DOHH2 (cell line): ENCODE measurements around the gene ZNHIT1.
"Not testable (repeated sequence)": the region's sequence is repeated elsewhere in the genome, so short reads cannot be mapped to it uniquely, and the experiment has no call there.

ENCODE experiments used
- H3F3A ChIP-seq: fragments of 200-600 bp; sonication (generic), shearing (Covaris generic); 2 replicates; pipeline ENCODE4 v1.6.0; 2016; ENCODE audit warnings: antibody characterized with exemption, mild to moderate bottlenecking; ENCODE audit not compliant: control insufficient read depth, insufficient read depth
- H3K27ac ChIP-seq: fragments of 200-600 bp; sonication (generic); 2 replicates; pipeline ENCODE4 v1.5.1; 2014; ENCODE audit warnings: low read depth, mild to moderate bottlenecking, low read length, moderate library complexity
- H3K27me3 ChIP-seq: fragments of 200-600 bp; sonication (generic); 2 replicates; pipeline ENCODE4 v1.6.1; 2014; ENCODE audit warnings: mild to moderate bottlenecking, low read length, mixed read lengths; ENCODE audit not compliant: control insufficient read depth
- H3K36me3 ChIP-seq: fragments of 200-600 bp; sonication (generic); 2 replicates; pipeline ENCODE4 v1.6.1; 2014; ENCODE audit warnings: mild to moderate bottlenecking, low read length, moderate library complexity, mixed read lengths; ENCODE audit not compliant: control insufficient read depth
- H3K4me1 ChIP-seq: fragments of 200-600 bp; sonication (generic); 2 replicates; pipeline ENCODE4 v1.6.1; 2014; ENCODE audit warnings: mild to moderate bottlenecking, low read length, mixed read lengths; ENCODE audit not compliant: control insufficient read depth
- H3K4me2 ChIP-seq: fragments of 200-600 bp; sonication (generic); 2 replicates; pipeline ENCODE4 v1.6.0; 2014; ENCODE audit warnings: mild to moderate bottlenecking, low read length, moderate library complexity
- H3K4me3 ChIP-seq: fragments of 200-600 bp; sonication (generic); 2 replicates; pipeline ENCODE4 v1.5.1; 2014; ENCODE audit warnings: mild to moderate bottlenecking, low read length, mixed read lengths
- H3K79me2 ChIP-seq: fragments of 200-600 bp; sonication (generic); 2 replicates; pipeline ENCODE4 v1.6.1; 2014; ENCODE audit warnings: mild to moderate bottlenecking, low read length, mixed read lengths; ENCODE audit not compliant: control insufficient read depth
- H3K9me2 ChIP-seq: fragments of 200-600 bp; sonication (generic); replicated peaks from 2 replicates; pipeline ENCODE4 v1.6.1; 2014; ENCODE audit warnings: mild to moderate bottlenecking, low read length, mixed read lengths; ENCODE audit not compliant: control insufficient read depth
- H3K9me3 ChIP-seq: fragments of 200-600 bp; sonication (generic); 2 replicates; pipeline ENCODE4 v1.6.1; 2014; ENCODE audit warnings: antibody characterized with exemption, low read length, mixed read lengths; ENCODE audit not compliant: control insufficient read depth, insufficient read depth
- H4K20me1 ChIP-seq: fragments of 200-600 bp; sonication (generic); 2 replicates; pipeline ENCODE4 v1.6.0; 2014; ENCODE audit warnings: low read depth, mild to moderate bottlenecking, antibody characterized with exemption, low read length, moderate library complexity; ENCODE audit not compliant: control insufficient read depth, insufficient read depth
- CTCF ChIP-seq: fragments of 200-600 bp; sonication (generic); IDR thresholded peaks from one replicate; pipeline ENCODE4 v1.5.1; 2014; ENCODE audit warnings: antibody characterized with exemption, mild to moderate bottlenecking, low read depth, low read length; ENCODE audit not compliant: poor library complexity, severe bottlenecking
- EZH2phosphoT487 ChIP-seq: fragments of 200-600 bp; sonication (generic); IDR thresholded peaks from 2 replicates; pipeline ENCODE4 v1.6.1; 2017; ENCODE audit warnings: borderline replicate concordance, mild to moderate bottlenecking, antibody characterized with exemption, low read length, moderate library complexity, mixed read lengths

The ZNHIT1 gene

GRCh38 chr7:101195884-101196283 is 22.1 kb upstream of the ZNHIT1 start:
- TF ChIP-seq EZH2phosphoT487 (no peak), CTCF (no peak)
- Histone ChIP-seq H3K36me3 (no peaks in the 10 kb centered on the region), H3F3A (no peaks in the 10 kb centered on the region), H4K20me1 (no peaks in the 10 kb centered on the region), H3K79me2 (no peaks in the 10 kb centered on the region), H3K9me3 (no peaks in the 10 kb centered on the region), H3K4me3 (no peak overlapping the region), H3K9me2 (no peaks in the 10 kb centered on the region), H3K27ac (no peak overlapping the region), H3K4me2 (no peak overlapping the region), H3K27me3 (peaks cover 4% of the 10 kb centered on the region; the same call in 1 of the 2 replicates), H3K4me1 (peaks cover 3% of the 10 kb centered on the region; the same call in 1 of the 2 replicates)

GRCh38 chr7:101197991-101198390 is 20.0 kb upstream of the ZNHIT1 start:
- Histone ChIP-seq H3K27ac (no peak overlapping the region), H3K79me2 (no peaks in the 10 kb centered on the region), H3K4me1 (no peaks in the 10 kb centered on the region; the same call in 1 of the 2 replicates), H3K27me3 (peaks cover 11% of the 10 kb centered on the region), H3F3A (no peaks in the 10 kb centered on the region), H4K20me1 (no peaks in the 10 kb centered on the region), H3K4me2 (no peak overlapping the region), H3K36me3 (no peaks in the 10 kb centered on the region), H3K9me2 (no peaks in the 10 kb centered on the region), H3K4me3 (no peak overlapping the region), H3K9me3 (no peaks in the 10 kb centered on the region)
- TF ChIP-seq CTCF (no peak), EZH2phosphoT487 (no peak)

GRCh38 chr7:101198476-101198875 is 19.5 kb upstream of the ZNHIT1 start:
- no peak for TF ChIP-seq CTCF
- no peak for TF ChIP-seq EZH2phosphoT487
- H3F3A ChIP-seq, result no peaks in the 10 kb centered on the region
- H3K9me3 ChIP-seq, result no peaks in the 10 kb centered on the region
- H3K36me3 ChIP-seq, result no peaks in the 10 kb centered on the region
- H3K4me3 ChIP-seq, result no peak overlapping the region
- H3K27me3 ChIP-seq, result peaks cover 11% of the 10 kb centered on the region
- H4K20me1 ChIP-seq, result no peaks in the 10 kb centered on the region
- H3K27ac ChIP-seq, result no peak overlapping the region
- H3K79me2 ChIP-seq, result no peaks in the 10 kb centered on the region
- no peaks in the 10 kb centered on the region for H3K9me2 ChIP-seq
- peaks cover 4% of the 10 kb centered on the region for H3K4me1 ChIP-seq
- H3K4me2 ChIP-seq, result no peak overlapping the region

GRCh38 chr7:101199522-101199921 is 18.4 kb upstream of the ZNHIT1 start:
- not testable (repeated sequence) for H4K20me1 ChIP-seq, H3K9me2 ChIP-seq, H3K4me2 ChIP-seq, H3K36me3 ChIP-seq, H3K79me2 ChIP-seq, H3K4me3 ChIP-seq, H3F3A ChIP-seq, H3K9me3 ChIP-seq, H3K27ac ChIP-seq
- Histone ChIP-seq H3K27me3 (peaks cover 11% of the 10 kb centered on the region), H3K4me1 (peaks cover 10% of the 10 kb centered on the region)
